HK-2 (cell line): Measurements from ENCODE around the gene ID1.
"Not testable (repeated sequence)": the region's sequence is repeated elsewhere in the genome, so short reads cannot be mapped to it uniquely, and the experiment has no call there.

Experiments used
- DNase-seq: peaks from one replicate; pipeline ENCODE4 v3.0.0-alpha.2; 2018; ENCODE audit not compliant: unreplicated experiment

Gene ID1

DNA sequence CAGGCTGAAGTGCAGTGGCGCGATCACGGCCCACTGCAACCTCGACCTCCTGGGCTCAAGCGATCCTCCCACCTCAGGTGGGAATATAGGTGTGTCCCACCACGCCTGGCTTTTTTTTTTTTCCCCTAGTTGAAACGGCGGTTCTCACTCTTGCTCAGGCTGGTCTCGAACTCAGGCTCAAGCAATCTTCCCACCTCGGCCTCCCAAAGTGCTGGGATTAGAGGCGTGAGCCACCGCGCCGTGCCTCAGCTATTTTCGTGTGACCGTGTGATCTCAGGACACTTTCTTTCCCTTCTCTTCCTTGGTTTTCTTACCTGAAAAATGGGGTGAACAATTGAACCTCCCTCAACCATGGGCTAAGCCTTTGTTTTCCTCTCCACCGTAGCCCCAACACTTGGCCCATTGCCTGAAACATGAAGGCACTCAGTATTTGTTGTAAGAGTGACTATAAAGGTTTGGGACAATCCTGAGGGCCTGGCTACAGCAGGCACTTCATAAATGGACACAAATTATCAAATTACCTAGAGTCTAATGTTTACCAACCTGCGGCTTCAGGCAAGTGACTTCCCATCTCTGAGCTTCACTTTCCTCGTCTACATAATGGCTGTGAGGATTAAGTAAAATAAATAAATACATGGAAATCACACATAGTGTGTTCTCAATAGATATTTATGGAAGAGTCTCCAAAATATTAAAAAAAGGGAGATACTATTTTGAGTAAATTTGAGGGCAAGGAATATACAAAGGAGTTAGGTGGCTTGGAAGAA, 31.4 kb upstream of the ID1 start:
- DNase-seq, result no peak

DNA sequence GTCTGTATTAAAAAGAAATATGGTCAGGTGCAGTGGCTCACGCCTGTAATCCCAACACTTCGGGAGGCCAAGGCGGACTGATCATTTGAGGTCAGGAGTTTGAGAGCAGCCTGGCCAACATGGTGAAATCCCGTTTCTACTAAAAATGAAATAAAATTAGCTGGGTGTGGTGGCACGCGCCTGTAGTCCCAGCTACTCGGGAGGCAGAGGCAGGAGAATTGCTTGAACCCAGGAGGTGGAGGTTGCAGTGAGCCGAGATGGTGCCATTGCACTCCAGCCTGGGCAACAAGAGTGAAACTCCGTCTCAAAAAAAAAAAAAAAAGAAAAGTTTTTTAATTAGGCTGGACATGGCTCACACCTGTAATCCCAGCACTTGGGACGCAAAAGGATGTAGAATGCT, 30.1 kb upstream of the ID1 start:
- DNase-seq, result not testable (repeated sequence)

DNA sequence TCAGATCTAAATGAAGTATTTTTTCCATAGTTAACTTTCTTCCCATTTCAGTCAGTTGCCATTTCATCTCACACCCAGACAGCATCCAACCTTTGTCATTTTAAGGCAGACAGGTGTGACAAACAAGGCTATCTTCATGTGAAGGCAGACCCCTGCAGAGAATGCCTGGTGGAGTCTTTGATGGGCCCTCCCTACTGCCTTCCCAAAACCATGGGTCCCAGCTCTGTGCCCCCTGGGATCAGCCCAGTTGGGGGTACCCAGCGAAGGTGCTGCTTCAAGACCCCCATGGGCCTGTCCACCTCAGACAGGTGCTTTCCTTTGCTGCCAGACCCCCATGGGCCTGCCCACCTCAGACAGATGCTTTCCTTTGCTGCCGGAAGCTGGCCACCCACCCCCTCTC, 28.3 kb upstream of the ID1 start:
- DNase-seq, result no peak

DNA sequence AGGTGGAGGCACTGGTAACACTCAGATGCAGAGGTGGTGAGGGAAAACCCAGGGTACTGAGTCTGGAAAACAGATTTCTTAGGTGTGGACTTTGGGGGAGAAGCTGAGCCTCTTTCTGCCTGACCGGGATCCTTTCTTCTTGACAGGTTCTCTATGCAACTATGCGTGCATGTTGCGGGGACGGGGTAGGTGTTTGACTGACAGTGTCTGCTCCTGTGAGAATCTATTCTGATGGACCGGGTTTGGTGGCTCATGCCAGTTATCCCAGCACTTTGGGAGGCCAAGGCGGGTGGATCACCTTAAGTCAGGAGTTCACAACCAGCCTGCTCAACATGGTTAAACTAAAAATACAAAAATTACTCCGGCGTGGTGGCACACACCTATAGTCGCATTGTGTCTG, 27.9 kb upstream of the ID1 start:
- DNase-seq, result no peak

DNA sequence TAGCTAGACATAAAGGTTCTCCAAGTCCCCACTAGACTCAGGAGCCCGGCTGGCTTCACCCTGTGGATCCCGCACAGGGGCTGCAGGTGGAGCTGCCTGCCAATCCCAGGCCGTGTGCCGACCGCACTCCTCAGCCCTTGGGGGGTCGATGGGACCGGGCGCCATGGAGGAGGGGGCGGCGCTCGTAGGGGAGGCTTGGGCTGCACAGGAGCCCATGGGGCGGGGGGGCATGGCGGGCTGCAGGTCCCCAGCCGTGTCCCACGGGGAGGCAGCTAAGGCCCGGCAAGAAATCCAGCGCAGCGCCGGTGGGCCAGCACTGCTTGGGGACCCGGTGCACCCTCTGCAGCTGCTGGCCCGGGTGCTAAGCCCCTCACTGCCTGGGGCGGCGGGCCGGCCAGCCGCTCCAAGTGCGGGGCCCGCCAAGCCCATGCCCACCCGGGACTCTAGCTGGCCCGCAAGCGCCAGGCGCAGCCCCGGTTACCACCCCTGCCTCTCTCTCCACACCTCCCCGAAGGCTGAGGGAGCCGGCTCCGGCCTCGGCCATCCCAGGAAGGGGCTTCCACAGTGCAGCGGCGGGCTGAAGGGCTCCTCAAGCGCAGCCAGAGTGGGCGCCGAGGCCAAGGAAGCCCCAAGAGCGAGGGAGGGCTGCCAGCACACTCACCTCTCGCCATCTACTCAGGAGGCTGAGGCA, 26.5 kb upstream of the ID1 start:
- no peak for DNase-seq

- DNase-seq, result no peak
These were observed 25.8 kb upstream of the ID1 start for GRCh38 chr20:31579245-31579644.

GRCh38 chr20:31579941-31580651, 25.0 kb upstream of the ID1 start:
- DNase-seq, result not testable (repeated sequence)

DNA sequence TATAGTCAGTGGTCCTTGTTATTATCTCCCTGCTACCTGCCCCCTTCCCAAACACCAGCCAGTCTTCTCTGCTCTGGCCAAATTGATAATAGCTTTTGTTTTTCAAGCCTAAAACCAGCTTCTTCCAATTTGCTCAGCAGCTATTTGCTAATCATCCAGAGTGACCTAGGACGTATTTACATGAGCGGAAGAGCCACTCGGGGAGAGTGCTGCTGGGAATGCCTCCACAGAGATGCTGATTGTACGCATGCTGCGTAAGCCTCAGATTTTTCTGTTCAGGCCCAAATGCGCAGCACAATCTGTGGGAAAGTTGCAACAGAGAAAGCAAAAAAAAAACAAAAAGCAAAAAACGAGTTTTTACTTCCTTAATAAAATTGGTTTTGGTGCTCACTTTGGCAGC, 24.4 kb upstream of the ID1 start:
- no peak for DNase-seq

DNA sequence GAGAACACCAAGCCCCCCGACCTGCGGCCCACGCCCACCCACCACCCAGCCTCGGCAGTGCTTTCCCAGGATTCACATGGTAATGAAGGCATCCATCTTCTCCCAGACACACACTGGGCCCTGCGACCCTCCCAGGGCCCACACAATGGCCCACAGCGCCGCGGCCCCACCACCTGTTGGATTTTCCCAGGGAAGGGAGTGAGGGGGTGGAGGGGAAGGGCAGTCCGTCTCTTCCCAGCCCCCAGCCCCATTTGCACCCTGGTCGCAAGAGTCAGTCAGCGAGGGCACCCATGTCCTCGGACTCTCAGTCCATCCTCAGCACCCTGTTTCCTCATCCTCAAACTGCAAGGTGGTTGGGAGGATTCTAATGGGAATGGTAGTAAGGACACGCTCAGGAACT, 23.7 kb upstream of the ID1 start:
- DNase-seq, result no peak

GRCh38 chr20:31587545-31588389, 17.3 kb upstream of the ID1 start:
- DNase-seq, result no peak

DNA sequence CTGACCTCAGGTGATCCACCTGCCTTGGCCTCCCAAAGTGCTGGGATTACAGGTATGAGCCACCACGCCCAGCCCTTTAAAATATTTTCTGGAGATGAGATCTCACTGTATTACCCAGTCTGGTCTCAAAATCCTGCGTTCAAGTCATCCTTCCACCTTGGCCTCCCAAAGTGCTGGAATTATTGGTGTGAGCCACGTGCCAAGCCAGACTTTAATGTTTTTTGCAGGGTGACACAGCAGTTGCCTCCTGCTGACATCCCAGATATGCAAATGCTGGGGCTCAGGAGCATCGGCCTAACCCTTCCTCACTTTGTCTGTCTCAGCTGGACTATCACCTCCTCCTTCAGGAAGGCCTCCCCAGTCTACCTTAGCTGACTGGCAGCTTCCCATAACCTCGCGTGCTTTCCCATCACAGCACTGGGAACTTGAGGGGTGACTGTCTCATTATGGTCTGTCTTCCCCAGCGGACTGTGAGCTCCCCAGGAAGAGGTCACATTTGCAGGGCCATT, 14.3 kb upstream of the ID1 start:
- DNase-seq, result no peak

- peak; percentile 99 for DNase-seq
These were observed 11.7 kb upstream of the ID1 start for GRCh38 chr20:31593221-31594001.

DNA sequence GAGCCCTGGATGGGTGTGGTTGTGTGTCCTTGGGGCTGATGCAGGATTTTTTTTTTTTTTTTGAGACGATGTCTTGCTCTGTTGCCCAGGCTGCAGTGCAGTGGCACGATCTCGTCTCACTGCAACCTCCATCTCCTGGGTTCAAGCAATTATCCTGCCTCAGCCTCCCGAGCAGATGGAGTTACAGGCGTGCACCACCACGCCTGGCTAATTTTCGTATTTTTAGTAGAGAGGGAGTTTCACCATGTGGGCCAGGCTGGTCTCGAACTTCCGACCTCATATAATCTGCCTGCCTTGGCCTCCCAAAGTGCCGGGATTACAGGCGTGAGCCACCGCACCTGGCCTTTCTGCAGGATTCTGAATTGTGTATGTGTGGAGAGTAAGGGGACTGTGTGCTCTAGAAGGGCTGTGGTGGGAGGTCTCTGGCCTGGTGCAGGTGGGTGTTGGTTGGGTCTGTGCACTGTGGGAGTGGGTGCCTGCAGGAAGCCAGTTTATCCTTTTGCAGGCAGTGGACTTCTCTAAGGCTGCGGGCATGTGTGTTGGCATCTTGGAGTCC, 11.0 kb upstream of the ID1 start:
- no peak for DNase-seq

GRCh38 chr20:31594558-31595379, 10.3 kb upstream of the ID1 start:
- DNase-seq, result no peak

DNA sequence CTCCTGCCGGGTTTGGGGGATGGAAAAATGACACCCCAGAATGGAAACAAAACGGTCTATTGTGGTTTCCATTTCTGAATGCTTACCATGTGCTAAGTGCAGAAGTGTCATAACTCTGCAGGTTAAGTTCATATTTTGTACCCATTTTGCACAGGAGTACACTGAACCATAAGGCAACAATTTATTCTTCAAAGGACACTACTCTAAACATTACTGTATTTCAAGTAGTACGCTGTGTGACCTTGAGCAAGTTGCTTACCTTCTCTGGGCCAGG, 9.8 kb upstream of the ID1 start:
- no peak for DNase-seq

GRCh38 chr20:31595654-31596411, 9.3 kb upstream of the ID1 start:
- no peak for DNase-seq

GRCh38 chr20:31596412-31596715, 8.7 kb upstream of the ID1 start:
- not testable (repeated sequence) for DNase-seq

GRCh38 chr20:31596831-31597480, 8.1 kb upstream of the ID1 start:
- DNase-seq, result no peak

DNA sequence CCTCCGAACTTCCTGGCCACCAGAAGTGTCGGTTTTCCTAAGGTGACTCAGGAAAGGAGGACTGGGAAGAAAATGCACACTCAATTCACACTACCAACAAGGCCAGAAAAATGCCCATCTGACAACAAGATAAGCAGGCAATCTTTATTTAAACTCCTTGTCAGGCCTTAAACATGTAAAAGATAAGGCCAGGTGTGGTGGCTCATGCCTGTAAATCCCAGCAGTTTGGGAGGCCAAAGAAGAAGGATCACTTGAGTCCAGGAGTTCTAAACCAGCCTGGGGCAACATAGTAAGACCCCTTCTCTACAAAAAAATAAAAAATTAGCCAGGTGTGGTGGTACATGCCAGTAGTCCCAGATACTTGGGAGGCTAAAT, 7.6 kb upstream of the ID1 start:
- no peak for DNase-seq
